NCI-H1694 (cell line): Measurements from ENCODE around the gene VPS72.
A peak's percentile ranks its signal among the peaks of the same experiment; 100 is the strongest.

Source experiments
- DNase-seq: peaks from one replicate; lab custom pipeline; 2025; lab: John Stamatoyannopoulos, UW

Gene VPS72

DNA sequence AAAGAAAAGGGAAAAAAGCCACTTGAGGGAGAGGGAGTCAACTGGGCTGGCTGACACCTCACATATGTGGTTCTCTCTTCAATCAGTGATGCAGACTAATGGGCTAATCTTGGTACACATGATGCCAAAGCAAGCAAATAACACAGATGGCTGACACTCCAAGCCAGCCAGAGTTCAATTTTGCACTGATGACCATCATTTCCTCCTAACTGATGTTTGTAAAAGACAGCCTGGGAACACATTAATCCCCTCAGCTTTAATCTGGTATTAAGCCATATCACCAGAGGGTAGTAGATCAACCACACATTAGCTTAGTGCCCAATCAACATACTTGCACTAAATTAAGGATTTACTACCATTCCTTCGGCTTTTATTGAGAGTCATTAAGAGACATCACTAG, 2.8 kb downstream of the VPS72 start:
- DNase-seq: peak; percentile 52

DNA sequence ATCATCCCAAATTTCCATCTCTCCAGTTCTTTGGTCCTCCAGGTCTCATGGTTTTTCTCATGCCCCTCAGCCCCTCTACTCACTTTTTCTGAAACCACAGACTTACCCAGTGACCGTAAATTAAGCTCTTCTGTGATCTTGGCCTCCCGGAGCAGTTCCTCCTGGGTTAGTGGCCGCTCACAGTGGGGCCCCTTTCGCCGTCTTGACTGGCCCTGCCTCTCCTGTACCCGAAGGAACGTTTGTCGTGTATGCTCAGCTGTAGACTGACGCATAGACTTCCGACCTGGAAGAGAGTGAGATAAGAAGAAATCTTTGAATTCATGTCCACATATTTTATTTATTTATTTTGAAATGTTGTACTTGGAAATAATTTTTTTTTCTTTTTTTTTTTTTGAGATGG, 5.8 kb downstream of the VPS72 start:
- DNase-seq: no peak

DNA sequence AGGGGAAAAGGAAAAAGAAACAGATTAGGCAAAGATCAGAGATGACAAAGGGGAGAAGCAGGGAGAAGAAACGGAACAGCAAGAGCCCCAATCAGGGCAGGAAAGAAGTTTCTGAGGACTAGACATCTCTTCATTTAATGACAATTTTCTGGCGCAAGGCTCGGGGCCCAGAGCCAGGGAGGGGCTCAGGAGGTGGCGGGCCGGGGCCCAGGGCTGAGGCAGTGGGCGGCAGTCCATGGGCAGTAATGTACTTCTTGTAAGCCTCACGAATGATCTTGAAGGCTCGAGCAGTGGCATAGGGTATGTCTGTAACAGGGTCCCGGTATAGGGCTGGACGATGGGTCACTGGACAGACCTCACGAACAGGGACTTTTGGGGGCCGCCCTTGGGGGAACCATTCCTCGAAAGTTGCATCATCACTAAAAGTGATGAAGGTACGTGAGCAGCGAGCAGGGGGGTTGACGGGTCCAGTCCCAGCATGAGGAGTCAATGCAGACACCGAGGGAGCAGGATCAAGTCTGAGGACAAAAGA, 13.4 kb downstream of the VPS72 start:
- DNase-seq: no peak

DNA sequence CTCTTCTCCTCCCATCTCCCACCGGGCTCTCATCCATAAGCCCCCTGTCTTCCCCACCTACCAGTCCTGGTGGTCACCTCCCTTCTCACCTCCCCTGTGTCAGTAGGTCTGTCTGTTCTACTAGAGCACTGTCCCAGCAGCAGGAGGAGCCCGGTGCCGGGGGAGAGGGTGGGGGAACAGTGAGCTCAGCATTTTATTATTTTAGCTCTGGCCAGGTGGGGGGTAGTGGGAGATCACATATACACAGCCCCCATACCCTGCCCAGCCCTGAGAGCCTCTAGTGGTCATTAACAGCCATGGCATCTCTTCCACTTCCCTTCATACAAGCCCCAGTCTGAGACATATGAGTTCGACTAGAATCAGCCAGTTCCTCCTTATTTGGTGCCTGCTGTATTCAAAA, 14.1 kb downstream of the VPS72 start, which contains the start of gene TMOD4:
Gene TMOD4 (minus strand): TSS at position 119 of the 400 bp plus-strand sequence. CDS start 1,106 bp downstream, outside the sequence.
- peak; percentile 27 for DNase-seq

DNA sequence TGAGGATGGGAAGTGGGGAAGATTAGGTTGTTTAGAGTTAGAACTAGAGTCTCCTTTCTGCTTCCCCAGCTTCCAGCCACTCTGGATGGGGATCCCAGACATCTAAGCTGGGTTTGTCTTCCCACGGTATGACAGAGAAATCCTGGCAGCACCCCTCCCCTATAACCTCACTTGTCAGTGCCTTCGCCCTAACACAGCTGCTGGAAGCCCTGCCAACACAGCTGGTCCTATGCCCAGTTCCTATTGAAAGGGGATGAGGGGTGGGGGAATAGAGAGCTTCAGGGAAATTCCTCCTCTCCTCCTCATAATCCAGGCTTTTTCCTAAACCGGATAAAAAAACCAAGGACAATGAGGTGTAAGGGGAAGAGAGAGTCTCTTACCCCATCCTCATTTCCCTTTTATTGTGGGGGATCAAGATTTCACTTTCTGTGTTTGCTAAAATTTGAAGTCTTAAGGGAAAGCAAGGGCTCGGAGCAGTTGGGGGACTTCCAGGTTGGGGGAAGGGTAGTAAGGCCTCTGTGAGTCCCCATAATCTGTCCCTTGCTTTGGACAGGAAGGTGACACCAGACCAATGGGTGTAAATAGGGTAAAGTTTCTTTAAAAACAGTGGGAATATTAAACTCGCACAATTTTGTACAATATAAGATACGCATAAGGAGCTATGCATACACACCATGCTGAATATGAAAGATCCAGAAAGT, 14.8 kb downstream of the VPS72 start:
- DNase-seq: no peak

DNA sequence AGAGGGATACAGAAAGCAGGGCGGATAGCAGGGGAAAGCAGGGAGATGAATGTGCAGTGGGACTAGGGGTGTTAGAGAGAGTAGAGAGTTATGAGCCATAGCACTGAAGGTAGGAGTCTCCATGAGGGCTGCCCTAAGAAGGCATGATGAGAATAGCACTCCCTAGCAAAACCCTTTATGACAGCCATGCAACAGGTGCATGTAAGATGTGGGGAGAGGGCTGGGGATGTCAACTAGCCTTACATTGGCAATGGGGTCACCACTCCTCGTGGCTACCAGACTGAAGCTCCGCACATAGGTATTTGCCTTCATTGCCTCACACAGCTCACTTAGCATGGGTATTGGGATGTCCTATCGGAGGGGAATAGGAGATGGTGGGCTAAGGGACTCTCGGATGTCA, 18.8 kb downstream of the VPS72 start:
- no peak for DNase-seq

DNA sequence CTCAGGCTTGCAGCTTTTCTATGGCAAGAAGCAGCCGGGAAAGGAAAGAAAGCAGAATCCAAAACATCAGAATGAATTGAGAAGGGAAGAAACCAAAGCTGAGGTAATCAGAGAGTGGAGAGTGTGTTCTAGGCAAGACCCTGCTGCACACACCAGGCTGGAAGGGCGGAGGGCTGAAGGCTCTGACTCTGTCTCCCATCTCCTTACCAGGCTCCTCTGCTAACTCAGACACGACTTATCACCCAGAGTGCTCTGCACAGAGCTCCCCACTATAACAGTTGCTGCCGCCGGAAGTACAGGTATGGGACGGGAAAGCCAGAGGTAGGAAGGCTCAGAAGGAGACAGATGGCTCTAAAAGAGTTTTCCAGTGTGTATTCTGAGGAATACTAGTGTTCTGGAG, 22.9 kb downstream of the VPS72 start:
- DNase-seq: no peak

DNA sequence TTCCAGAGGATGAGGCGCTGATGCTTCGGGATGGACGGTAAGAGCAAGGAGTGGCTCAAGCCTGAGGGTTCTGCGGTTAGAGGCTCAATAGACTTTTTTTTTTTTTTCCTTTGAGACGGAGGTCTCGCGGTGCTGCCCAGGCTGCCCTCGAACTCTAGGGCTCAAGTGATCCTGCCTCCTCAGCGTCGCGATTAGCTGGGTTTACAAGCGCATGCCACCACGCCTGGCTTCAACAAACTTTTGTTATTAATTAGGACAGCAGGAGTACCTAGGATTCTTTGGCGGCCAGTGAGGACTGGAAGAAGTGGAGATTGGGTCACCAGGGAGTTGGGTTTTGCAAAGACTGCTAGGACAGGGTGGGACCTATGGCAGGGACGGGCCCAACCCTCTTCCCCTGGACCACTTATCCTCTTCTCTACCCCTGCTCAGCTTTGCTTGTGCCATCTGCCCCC, 23.5 kb downstream of the VPS72 start:
- DNase-seq: no peak

DNA sequence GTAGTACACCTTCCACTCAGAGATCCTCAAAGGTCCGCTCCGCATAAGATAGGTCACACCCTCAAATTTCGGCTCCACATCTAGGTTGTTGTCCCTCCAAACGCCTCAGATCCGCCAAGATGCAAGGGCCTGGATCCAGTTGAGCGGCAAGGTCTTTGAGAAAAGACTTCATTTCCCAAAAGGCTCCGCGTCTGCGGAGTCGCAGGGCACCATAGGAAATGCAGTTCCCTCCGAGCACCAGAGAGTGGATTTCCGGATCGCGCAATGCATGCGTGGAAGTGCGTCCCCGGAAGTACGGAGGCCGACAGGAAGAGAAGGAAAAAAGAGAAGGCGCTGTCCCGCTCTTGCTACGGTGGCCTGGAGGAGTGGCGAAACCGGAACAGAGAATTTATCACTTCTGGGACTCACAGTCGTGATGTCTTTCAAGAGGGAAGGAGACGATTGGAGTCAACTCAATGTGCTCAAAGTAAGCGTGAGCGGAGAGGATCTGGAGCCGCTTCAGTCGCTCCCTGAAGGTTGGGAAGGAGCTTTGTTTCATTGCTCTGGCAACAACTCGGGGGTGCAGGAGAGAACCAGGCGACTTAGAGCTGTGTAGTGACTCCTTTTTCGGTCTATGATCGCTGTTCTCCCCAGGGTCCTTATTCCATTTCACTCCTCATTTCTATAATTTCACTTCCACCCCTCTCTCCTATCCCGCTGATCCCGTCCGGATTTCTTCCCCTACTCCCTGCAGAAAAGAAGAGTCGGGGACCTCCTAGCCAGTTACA, 24.1 kb downstream of the VPS72 start, which contains the start of the genes LYSMD1 and SCNM1:
Gene LYSMD1 (minus strand): TSS at position 165 of the 767 bp plus-strand sequence. CDS start 644 bp downstream, outside the sequence.
Gene SCNM1 (plus strand): TSS at position 407 of the 767 bp plus-strand sequence. CDS start 9 bp downstream, at position 416.
- DNase-seq: peak; percentile 99

DNA sequence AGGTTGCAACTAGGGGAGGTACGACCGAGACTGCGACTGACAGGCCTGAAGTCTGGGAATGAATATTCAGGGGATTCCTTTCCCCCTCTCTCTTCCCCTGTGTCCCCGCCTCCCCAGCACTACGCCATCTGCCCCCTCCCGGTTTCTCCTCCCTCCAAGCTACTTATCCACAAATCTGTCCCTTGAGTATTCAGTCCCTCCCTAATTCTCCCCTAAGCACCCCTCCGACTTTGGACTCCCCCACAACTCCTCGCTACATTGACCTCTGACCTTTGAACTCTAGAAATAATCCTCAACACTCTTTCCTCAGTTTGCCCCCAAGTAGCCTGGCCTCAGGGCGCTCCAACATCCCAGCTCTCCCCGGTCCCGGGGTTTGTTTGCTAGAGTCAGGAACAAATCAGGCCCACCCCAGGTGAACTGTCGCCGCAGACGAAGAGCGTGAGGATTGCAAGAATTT, 24.7 kb downstream of the VPS72 start:
- peak; percentile 51 for DNase-seq

DNA sequence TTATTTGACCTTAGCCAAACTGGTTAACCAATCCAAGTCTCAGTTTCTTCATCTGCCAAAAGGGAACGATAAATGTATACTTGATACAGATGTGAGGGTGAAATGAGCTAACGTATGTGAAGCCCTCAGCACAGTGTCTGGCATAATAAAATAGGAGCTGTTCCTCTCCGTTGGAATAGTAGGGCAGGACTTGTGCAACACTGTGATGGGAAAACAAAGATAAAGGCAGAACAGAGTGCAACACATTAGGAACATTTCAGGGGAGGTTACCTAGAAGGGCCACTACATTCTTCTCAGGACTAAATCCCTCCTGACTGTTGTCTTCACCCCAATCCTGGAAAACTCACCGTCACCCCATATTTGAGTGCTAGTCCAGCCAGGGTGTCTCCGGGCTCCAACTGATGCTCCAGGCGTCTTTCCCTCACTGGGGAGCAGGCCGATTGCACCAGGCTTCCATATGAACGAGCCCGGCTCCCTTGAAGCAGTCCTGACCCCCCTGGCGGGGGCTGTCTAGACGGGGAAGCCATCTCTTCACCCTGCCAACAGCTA, 25.2 kb downstream of the VPS72 start:
- DNase-seq: no peak

DNA sequence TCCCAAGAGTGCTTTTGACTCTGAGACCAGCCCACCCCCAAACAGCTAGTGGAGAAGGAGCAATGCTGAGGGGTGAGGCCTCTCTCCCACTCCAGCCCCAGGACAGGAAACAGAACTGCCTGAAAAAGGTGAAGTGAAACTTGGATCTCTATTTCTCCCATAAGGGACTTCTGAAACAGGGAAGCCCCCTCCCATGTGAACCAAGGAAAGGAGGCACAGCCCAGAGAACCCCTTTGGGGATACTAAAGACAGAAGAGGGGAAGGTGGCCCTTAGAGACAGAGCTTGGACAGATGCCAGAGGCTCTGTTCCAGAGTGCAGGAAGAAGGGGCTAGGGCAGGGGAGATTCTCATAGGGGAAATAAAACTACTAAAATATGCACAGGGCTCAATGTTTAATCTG, 30.6 kb downstream of the VPS72 start:
- no peak for DNase-seq

DNA sequence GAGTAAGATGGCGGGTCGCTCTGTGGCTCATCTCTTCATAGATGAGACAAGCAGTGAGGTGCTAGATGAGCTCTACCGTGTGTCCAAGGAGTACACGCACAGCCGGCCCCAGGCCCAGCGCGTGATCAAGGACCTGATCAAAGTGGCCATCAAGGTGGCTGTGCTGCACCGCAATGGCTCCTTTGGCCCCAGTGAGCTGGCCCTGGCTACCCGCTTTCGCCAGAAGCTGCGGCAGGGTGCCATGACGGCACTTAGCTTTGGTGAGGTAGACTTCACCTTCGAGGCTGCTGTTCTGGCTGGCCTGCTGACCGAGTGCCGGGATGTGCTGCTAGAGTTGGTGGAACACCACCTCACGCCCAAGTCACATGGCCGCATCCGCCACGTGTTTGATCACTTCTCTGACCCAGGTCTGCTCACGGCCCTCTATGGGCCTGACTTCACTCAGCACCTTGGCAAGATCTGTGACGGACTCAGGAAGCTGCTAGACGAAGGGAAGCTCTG, 31.2 kb downstream of the VPS72 start:
- DNase-seq: no peak

DNA sequence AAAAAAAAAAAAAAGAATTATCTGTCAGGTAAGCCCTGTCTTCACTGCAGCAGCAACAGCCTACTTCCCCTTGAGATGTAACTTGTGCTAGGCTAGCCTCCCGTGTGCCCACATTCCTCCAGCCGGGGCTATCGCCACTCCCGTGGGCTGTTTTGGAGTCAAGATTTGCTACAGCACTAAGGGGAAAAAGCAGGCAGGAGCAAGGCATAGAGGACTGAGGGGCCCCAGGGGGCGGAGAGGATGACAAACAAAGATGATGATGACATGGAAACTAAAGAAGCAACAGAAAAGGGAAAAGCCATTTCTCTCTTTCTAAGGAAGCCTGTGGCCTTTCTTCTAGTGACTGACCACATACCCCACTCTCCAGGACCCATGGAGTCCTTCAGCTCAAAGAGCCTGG, 31.7 kb downstream of the VPS72 start:
- DNase-seq: no peak

DNA sequence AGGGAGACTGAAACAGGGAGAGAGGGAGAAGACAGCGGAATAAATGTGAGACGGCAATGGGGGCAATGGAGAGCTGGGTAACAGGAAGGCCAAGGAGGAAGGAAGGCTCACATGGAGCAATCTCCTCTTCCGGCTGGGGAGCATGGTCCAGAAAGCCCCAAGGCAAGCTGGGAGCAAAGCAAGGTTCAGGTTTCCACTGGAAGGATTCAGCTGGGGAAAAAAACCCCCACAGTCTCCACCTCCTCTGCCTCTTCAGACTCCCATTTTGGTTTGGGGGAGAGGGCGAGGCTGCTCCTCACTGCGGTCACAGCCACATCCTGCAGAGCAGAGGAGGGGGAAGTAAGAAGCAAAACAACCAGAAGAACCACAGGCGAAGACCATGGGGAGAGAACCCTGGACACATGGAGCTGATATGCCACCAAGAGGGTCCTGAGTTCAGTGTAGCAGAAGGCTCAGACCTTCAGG, 32.9 kb downstream of the VPS72 start:
- DNase-seq: no peak

DNA sequence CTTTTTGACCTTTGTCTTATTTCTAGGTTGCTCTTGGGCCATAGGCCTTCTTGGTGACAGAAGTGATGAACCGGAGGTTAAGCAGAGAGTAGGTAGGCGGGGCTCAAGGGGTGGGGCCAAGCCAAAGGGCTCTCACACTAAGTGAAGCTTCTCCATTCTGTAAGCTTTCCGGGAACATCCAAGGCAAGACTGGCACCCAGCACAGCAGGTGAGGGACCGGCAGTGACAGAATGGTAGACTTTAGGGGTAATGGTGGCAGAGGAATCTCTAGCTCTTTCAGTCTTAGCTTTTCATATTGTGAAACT, 33.5 kb downstream of the VPS72 start, which contains the start of gene TNFAIP8L2:
Gene TNFAIP8L2 (plus strand): TSS at position 135 of the 305 bp plus-strand sequence. CDS start 2,049 bp downstream, outside the sequence.
- DNase-seq: no peak

DNA sequence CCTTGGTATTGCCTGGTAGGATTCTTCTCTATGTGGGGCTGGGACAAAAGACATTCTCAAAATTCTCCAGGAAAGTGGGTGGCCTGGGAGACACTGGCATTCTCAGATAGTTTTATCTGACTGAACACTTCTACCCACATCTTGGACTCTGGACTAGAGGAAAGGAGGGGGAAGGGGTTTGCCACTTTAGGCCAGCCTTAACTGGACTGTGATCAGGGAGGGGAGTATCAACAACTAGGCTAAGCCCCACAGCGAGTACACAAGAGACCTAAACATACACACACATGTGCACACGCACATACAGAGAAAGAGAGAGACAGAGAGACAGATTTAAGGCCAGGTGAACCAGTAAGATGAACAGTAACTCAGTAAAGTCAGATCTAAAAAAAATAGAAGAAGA, 42.3 kb downstream of the VPS72 start:
- no peak for DNase-seq

DNA sequence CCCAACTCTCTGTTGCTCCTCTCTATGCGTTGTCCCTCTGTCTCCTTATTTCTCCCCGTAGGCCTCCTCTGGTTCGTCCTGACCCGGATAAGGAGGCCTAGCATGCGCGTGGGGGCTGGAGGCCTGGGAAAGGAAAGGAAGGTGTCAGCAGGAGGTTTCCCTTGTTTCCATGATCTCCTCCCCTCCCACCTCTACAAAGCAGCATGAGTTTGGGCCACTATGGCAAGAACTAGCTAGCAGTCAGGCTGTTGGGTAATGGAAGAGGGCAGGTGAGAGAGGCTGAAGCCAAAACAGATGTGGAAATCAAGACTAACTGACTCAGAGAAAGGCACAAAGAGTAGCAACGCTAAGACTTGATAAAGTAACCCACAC, 42.9 kb downstream of the VPS72 start:
- no peak for DNase-seq

DNA sequence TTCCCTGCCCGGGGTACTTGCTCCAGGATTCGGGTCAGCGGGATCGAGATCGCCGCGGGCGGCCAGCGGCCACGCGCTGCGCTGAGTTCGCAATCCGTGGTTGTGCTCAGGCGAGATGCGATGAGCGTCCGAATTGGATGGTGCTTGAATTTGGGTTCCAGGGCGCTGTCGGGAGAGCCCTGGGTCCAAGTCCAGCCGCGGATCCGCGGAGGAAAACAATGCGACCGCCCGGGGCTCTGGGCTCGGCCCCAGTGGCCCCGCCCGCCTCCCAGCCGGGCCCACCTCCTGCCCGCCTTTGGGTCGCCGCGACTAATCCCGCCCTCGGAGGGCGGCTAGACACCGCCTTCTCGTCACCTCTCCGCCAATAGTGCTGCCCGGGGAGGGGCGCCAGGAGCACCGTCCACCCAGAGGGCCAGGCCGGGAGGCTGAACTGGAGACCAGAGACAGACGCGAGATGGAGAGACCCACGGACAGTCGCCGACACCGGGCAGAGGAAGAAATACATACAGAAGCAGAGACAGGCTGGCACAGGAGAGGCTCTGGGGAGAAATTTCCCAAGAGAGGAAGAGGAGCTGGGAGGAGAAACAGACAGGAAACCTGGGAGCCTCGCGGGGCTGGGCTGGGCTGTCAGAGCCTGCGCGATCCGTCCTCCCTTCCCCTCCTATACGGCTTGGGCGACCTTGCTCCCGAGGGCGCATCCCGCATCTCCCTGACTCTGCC, 43.4 kb downstream of the VPS72 start, which contains the start of gene SEMA6C:
Gene SEMA6C (minus strand): TSS at position 220 of the 720 bp plus-strand sequence. CDS start 4,010 bp downstream, outside the sequence.
- peak; percentile 84 for DNase-seq

DNA sequence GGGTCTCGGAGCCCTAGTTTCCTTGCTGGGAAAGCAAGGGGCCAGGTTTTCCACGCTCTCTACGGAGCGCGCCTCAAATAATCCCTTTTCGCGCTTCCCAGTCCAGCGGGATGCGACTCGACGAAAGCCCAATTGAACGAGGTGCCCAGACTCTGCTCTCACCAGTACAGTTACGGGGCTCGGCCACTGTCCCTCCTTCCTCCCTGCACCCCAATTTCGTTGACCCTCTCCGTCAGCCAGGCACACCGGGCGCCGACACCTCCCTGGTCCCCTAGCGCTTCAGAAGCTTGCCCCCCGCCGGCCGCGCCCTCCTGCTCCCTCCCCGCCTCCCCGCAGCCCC, 44.0 kb downstream of the VPS72 start:
- DNase-seq: no peak

DNA sequence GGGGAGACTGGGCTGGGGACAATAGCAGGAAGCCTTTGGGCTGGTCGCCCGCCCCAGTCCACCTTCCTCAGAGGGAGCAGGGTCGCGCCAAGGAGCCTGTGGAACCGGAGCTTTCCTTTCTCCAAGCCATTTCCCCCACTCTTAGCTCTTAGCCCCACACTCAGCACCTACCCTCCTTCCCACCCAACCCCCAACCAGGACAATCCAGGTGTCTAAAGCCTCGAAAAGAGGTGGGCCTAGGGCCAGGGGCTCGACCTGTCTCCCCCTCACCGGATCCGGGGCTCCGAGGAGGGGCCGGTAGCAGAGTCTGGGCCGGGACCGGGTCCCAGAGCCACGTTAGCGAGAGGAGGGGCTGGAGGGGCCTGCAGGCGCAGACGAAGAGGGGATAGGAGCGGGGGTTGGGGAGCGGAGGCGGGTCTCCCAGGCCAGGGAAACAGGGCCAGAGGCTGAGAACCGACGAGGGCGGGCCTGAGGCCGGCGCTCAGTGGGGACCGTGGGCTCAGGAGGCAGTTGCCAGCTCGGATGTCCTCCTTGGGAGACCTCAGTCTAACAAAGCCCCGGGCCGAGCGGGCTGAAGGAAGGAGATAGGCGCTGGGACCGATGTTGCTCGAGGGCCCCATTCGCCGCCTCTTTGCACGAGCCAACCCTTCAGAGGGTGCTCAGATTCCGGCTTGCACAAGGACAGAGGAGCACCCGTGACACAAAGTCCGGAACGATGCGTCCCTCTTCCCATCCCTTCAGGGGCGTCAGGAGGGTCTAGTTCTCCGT, 44.5 kb downstream of the VPS72 start:
- DNase-seq: no peak
